Kidney tubule cell (primary cell): ENCODE measurements around the gene TDRD7.

Experiments
- DNase-seq: peaks from one replicate; pipeline ENCODE4 v3.0.0-alpha.2; 2018; ENCODE audit warnings: low spot score

TDRD7 gene

GRCh38 chr9:97527626-97528528 is 116.0 kb downstream of the TDRD7 start:
- DNase-seq, result no peak

- DNase-seq, result no peak
Measured at GRCh38 chr9:97528529-97529230, 116.8 kb downstream of the TDRD7 start.

GRCh38 chr9:97529363-97530076 is 117.6 kb downstream of the TDRD7 start:
- DNase-seq, result no peak

GRCh38 chr9:97531888-97532376 is 120.0 kb downstream of the TDRD7 start:
- no peak for DNase-seq

- DNase-seq, result no peak
Measured at GRCh38 chr9:97534185-97534584, 122.3 kb downstream of the TDRD7 start.

GRCh38 chr9:97534961-97535594 is 123.2 kb downstream of the TDRD7 start:
- DNase-seq, result no peak

GRCh38 chr9:97535771-97536170 is 123.9 kb downstream of the TDRD7 start:
- no peak for DNase-seq

GRCh38 chr9:97536480-97536879 is 124.6 kb downstream of the TDRD7 start:
- no peak for DNase-seq

- peak; percentile 63 for DNase-seq
Measured at GRCh38 chr9:97543561-97543960, 131.7 kb downstream of the TDRD7 start.

GRCh38 chr9:97545486-97545885 is 133.6 kb downstream of the TDRD7 start:
- DNase-seq, result no peak
